Astrocyte of the cerebellum (primary cell): ENCODE data around the gene ZC3H12A.

Experiments used
- DNase-seq: peaks from one replicate; pipeline ENCODE4 v3.0.0-alpha.2; 2011; ENCODE audit warnings: low read depth
- H3K4me3 ChIP-seq: 2 replicates; pipeline ENCODE4 v1.5.1; 2011; ENCODE audit warnings: mild to moderate bottlenecking, low read depth, low read length, moderate library complexity
- in situ Hi-C: cut with HindIII; loops from 2 replicates; pipeline ENCODE4 v1.10.0; 2017; ENCODE audit warnings: low sequenced_read_pairs
- TF ChIP-seq, protein P1 (sequence below): IDR thresholded peaks from 2 replicates; pipeline ENCODE4 v1.5.1; 2012; ENCODE audit warnings: low read length, low read depth, moderate library complexity, mild to moderate bottlenecking; ENCODE audit errors: missing control alignments

Gene ZC3H12A

DNA sequence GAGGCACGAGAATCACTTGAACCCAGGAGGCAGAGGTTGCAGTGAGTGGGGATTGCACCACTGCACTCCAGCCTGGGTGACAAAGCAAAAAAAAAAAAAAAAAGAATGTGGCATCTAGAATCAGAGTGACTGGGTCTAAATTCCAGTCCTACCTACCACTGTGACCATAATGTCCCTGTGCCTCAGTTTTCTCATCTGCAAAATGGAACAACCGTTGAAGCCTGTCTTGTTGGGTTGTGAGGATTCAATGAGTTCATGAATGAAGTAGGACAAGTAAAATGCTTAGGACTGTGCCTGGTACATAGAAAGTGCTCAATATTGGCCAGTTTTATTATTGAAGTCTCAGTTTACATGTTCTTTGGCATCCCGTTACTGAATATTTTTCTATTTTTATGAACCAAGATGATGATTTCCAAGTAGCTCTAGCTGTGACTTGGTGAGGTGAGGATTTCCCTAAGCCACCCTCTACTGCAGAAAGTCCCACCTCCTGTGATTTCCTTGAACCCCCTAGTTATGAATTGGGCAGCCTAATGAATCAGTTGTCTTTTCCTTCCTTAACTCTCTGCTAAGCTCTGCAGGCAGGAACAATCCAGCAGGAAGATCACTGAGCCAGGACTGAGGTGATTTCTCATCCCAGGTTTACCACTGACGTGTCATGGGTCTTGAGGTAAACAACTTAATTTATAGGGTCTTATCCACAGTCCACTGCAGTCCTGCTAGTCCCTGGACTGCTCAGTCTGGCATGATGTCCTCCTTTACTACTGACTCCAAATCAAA, 59.1 kb downstream of the ZC3H12A start:
- H3K4me3 ChIP-seq = no peak overlapping the region
- in situ Hi-C loops = no loop called here
- TF ChIP-seq, protein P1, sequence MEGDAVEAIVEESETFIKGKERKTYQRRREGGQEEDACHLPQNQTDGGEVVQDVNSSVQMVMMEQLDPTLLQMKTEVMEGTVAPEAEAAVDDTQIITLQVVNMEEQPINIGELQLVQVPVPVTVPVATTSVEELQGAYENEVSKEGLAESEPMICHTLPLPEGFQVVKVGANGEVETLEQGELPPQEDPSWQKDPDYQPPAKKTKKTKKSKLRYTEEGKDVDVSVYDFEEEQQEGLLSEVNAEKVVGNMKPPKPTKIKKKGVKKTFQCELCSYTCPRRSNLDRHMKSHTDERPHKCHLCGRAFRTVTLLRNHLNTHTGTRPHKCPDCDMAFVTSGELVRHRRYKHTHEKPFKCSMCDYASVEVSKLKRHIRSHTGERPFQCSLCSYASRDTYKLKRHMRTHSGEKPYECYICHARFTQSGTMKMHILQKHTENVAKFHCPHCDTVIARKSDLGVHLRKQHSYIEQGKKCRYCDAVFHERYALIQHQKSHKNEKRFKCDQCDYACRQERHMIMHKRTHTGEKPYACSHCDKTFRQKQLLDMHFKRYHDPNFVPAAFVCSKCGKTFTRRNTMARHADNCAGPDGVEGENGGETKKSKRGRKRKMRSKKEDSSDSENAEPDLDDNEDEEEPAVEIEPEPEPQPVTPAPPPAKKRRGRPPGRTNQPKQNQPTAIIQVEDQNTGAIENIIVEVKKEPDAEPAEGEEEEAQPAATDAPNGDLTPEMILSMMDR = no peak
- DNase-seq = no peak
